ENCODE data around the gene MIAT.

DNA sequence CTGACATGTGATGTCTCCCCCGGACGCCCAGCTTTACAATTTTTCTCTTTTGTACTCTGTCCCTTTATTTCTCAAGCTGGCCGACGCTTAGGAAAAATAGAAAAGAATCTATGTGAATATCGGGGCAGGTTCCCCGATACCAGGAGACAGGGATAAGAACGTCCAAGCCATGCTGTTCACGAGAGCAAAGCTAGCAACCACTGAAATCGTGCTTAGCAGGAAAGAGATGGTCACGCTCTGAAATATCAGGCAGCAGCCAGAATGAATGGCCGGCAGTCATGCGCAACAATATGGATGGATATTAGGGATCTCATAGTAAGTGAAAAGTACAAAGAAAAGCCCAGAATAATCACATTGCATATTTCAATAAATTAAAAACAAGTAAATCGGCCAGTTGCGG lies 43.1 kb upstream of the MIAT start:
- no peak for TF ChIP-seq POLR2A (IDR thresholded peaks at IDR 0.05; ENCODE audit: low read length)
- no peak for TF ChIP-seq GATA1 (IDR thresholded peaks at IDR 0.05; ENCODE audit: low read depth, low read length)

Data from erythroblast (primary cell).